ENCODE results near the gene SLC49A3.

Gene SLC49A3

DNA sequence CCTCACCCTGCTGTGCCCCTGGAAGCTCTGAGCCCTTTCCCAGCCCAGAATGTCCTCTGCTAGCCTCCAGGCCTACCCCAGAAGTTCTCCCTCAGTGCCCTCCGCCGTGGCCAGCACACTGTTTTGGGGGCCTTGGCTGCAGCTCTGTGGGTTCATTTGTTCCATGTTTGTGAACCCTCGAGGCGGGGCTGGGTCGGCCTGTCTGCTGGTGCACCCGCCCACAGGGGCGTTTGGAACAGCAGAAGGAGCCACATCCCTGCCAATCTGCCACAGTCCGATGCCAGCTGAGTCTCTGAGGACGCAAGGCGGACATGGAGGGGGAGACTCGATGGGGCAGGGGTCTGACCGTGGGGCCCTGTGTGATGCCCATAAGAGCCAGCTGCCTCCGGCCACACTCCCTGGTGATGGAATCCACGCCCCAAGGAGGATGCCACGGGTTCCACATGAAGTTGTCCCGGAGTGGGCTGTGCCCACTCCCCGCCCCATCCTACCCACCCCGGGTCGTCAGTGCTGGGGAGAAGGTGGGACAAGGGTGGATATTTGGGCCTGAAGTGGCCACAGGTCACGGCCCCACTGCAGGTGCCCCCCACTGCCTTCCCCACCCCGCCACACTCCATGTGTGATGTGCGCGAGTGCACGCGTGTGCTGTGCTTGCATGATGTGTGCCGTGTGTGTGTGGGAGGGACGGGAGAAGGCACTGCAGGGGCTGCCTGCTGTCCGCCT, 22.0 kb downstream of the SLC49A3 start:
- no peak for DNase-seq (ENCODE audit: low read depth in 2 of 2)

DNA sequence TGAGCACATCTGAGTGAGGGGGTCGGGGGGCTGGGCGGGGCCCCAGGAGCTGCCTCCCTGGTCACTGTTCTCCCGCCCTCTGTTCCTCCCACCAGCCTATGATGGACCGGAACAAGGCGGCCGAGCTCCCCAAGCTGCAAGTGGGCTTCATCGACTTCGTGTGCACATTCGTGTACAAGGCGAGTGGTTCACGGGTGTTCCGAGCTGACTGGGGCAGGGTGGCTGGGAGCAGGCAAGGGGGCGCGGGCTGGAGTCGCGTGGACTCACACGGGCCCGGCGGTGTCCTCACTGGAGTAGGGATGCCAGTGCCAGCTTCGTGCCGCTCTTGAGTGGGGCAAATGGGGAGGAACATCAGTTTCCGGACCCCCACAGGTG, 22.5 kb downstream of the SLC49A3 start:
- DNase-seq (ENCODE audit: low read depth in 2 of 2): no peak

DNA sequence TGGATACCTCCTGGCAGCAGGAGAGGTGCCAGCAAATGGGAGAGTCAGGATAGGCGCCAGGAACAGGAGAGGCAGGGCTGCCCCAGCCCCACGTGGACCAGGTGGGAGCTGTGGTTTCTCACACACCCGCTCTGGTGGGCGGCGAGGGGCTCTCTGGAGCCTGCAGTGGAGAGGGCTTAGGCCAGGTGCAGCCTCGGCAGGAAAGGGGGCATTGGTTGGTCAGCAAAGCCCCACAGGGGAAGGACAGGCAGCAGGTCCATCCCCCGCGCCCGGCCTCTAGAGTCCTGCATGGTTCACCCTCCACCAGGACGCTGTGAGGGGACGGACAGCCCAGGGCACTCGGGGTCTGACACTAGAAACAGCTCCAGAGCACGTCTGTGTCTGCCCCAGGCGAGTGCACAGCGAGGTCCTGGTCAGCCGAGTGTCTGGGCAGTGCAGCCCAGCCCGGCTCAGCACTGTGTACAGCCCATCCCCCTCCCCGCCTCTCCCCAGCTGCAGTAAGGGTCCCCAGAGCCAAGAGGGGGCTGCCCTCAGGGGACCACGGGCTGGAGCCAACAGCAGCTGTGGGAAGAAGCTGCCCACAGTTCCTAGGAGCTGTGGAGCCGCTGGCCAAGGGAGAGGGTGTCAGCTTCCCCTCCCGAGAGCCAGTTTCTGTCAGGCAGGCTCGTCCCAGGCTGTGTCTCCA, 23.1 kb downstream of the SLC49A3 start:
- DNase-seq (ENCODE audit: low read depth in 2 of 2): no peak

DNA sequence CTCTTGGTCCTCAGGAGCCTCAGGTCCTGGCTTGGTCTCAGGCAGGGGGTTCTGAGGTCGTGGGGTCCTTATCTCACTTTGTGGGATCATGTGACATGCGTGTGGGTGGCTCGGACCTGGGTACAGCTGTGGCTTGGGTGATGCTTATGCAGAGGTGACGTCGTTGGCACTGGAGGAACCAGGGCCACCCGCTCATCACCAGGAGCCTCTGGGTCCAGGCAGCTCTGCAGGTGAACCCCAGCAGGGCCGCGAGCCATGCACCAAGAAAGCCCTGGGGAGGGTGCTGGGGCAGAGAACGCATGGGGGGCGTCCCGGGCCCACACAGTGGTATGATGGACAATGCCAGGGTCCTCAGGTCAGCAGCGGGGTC, 23.6 kb downstream of the SLC49A3 start:
- DNase-seq (ENCODE audit: low read depth in 2 of 2): no peak

DNA sequence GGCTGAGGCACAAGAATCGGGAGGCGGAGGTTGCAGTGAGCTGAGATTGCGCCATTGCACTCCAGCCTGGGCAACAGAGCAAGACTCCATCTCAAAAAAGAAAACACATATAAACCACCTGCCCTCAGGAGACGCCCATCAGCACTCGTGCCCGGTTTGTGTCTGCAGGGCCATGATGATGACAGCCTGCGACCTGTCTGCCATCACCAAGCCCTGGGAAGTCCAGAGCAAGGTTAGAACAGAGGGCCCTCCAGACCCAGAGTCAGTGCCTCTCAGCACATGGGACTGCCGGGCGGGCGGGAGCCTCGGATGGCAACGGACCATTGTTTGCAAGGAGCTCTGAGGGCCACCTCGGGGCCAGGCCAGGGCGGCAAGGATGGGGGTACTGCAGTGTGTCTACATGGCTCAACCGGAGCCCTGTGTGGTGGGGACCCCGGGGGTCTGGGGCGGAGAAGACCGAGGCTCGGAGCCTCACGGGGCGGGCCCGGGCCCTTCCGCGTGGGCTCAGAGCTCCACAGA, 24.2 kb downstream of the SLC49A3 start:
- no peak for DNase-seq (ENCODE audit: low read depth in 2 of 2)

DNA sequence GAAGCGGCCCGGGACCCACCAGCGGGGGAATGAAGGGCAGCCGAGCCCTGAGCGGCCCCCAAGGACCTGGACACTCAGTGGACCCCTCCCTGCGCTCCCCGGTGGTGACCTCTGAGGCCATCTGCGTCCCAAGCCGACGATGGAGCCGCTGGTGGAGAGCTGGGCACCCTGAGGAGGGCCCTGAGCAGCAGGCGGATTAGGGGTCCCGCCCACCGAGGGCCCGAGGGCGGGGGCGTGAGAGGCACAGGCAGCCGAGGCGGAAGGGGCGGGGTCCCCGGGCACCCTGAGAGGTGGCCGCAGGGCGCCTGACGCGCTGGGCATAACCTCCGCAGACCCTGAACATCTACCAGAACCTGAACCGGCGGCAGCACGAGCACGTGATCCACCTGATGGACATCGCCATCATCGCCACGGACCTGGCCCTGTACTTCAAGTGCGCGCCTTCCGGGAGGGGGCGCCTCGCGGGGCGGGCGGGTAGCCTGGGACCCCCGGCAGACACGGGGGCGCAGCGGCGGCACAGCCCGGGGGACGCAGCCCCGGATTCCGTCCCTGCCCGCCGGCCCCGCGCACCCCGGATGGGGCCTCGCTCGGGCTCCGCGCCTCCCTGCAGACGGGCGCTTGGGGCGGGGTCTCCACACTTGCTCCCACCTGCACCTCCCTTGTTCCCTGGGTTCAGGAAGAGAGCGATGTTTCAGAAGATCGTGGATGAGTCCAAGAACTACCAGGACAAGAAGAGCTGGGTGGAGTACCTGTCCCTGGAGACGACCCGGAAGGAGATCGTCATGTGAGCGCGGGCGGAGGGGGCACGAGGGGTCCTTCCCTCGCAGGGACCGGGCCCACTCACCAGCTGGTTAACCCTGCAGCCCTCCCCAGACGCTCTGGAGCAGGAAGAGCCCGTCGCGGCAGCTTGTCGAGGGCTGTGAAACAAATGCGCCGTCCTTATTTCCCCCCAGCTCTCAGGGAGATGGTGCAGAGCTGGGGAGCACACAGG, 25.2 kb downstream of the SLC49A3 start:
- DNase-seq (ENCODE audit: low read depth in 2 of 2): peak; percentile 51 to 70

DNA sequence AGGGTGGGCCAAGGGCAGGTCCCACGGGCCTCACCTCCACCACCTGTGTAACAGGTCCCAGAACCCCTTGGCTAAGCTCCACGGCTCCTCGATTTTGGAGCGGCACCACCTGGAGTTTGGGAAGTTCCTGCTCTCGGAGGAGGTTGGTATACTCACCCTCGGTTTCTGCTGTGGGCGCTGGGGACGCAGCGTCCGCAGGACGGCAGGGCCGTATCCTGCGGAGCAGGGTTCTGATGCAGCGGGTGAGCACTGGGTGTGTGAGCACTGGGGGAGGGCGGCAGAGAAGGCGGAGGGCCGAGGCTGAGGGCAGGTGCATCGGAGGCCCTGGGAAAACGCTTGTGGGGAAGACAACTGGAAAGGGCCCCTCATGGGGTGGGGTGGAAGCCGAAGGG, 25.9 kb downstream of the SLC49A3 start:
- DNase-seq (ENCODE audit: low read depth in 2 of 2): no peak

DNA sequence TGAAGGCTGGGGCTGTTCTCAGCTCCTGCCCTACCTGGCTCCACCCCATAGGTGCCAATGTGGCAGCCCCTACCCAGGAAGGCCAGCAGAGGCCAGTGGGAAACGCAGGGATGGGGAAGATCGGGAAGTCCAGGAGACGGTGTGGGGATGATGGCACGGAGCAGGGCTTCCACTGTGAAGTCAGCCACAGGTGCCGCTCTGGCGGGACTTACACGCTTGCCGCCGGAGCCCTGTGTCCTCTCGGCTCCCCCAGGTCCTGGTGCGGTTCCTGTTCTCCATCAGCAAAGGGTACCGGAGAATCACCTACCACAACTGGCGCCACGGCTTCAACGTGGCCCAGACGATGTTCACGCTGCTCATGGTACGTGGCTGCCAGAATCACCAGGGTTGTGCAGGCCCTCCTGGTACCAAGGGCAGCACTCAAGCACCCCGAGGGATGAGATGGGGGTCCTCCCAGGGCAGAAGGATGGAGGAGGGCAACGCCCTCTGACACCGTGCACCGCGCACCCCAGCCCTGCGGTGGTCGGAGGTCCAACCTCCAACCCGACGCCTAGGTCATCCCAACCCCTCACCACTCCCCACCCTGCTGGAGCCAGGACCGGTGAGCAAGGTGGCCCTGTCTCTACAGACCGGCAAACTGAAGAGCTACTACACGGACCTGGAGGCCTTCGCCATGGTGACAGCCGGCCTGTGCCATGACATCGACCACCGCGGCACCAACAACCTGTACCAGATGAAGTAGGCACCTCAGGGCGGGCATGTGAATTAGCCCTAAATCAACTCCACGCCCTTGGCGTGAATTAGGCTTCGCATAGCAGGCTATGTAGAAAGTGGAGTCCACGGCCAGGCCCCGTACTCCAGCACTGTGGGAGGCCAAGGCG, 26.8 kb downstream of the SLC49A3 start:
- DNase-seq (ENCODE audit: low read depth in 2 of 2): no peak

DNA sequence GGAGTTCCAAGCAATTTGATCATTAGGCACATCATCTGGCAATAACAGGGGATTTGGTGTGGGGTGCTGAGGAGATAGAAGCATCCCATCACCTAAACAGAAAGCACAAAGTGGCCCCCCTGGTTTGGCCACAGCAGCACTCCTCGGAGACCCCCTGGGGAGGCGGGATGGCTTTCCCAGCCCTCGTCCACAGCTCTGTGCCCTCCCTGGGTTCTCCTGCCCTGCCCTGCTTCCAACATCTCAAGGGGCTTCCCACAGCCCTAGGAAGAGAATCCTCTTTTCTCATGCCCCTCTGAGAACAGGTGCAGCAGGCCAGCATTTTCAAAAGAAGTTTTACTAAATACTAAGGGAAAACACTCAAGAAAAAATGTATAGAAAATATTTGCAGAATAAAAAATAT, 27.7 kb downstream of the SLC49A3 start:
- DNase-seq (ENCODE audit: low read depth in 2 of 2): no peak

DNA sequence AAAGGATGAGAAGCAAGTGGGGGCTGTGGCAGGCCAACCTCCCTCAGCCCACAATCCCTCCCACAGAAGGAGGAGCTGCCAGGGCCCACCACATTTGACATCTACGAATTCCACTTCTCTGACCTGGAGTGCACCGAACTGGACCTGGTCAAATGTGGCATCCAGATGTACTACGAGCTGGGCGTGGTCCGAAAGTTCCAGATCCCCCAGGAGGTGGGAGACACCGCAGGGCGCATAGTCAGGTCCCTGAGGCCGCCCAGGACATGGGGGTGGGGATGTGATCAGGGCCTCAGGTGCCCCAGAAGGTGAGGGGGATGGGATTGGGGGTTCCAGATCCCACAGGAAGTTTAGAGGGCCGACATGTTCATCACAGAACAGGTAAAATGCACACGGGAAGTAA, 28.6 kb downstream of the SLC49A3 start:
- no peak for DNase-seq (ENCODE audit: low read depth in 2 of 2)

DNA sequence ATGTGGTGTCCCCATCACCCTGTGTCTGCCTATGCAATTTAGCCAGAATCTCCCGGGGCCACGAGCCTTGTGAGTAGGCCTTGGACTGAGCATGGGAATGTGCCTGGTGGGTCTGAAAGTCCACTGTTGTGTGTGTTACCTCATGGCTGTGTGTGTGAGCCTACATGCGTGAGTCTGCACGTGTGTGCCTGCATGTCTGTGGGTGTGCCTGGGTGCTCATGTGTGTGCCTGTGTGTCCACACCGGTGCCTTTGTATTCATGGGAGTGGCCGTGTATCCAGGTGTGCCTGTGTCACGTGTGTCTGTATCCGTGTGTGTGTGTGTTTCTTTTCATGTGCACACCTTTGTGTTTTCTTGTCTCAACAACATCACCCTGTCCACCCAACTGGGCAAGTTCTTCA, 29.1 kb downstream of the SLC49A3 start:
- no peak for DNase-seq (ENCODE audit: low read depth in 2 of 2)

DNA sequence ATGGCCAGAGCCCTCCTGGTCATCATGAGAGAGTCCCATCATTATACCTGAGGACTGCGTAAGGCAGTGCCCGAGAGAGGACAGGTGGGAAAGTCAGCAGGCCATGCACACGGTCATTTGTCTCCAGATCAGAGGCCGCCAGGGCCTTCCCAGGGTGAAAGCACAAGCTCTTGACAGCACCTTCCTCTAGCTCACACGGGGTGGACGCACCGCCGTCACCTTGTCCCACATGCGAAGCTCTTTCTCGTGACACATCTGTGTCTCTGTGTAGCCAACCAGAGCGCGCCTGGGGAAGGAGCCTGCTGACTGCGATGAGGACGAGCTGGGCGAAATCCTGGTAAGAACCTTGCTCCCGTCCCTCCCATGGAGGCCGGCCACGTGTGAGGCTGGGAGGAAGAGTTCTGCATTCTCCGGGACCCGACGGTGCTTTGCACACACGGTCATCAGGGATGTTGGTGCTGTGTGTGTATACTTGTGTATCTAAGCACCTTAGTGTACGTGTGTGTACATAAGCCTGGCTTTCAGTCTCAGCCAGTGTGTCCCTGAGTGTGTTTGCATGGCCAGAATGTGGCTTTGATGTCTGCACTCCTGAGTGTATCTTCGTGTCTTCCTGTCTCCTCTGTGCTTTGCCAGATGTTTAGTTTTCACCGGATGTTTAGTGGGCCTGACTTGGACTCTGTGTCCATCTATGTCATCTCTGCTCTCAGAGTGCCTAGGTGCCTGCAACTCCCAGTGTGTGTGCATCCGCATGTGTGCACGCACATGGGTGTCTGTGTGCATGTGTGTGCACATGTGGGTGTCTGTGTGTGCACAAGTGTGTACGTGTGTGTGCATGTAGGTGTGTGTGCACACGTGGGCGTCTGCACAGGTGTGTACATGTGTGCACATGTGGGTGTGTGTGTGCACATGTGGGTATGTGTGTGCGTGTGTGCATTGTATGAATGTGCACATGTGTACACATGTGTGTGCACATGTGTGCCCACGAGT, 30.0 kb downstream of the SLC49A3 start:
- no peak for DNase-seq (ENCODE audit: low read depth in 2 of 2)

DNA sequence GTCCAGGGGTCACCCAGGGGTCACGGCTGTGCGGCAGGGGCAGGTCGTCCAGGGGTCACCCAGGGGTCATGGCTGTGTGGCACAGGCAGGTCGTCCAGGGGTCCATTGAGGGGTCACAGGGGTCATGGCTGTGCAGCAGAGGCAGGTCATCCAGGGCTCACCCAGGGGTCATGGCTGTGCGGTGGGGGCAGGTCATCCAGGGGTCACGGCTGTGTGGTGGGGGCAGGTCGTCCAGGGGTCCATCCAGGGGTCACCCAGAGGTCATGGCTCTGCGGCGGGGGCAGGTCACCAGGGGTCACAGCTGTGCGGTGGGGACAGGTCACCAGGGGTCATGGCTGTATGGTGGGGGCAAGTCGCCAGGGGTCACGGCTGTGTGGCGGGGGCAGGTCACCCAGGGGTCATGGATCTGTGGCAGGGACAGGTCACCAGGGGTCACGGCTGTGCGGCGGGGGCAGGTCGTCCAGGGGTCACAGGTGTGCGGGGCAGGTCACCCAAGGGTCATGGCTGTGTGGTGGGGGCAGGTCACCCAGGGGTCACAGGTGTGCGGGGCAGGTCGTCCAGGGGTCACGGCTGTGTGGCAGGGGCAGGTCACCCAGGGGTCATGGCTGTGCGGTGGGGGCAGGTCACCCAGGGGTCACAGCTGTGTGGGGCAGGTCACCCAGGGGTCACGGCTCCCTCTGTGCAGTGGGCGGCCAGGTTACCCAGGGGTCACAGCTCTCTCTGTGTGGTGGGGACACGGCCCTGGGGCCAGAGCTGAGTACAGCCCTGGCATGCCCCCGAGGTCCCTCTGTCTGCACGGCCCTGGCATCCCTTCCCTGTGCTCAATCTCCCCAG, 30.9 kb downstream of the SLC49A3 start:
- no peak for DNase-seq (ENCODE audit: low read depth in 2 of 2)

DNA sequence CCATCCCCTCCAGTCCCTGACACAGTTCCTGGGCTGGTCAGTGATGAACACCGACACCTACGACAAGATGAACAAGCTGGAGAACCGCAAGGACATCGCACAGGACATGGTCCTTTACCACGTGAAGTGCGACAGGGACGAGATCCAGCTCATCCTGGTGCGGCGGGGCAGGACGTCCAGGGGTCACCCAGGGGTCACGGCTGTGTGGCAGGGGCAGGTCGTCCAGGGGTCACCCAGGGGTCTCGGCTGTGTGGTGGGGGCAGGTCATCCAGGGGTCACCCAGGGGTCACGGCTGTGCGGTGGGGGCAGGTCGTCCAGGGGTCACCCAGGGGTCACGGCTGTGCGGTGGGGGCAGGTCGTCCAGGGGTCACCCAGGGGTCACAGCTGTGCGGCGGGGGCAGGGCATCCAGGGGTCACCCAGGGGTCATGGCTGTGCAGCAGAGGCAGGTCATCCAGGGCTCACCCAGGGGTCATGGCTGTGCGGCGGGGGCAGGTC, 31.6 kb downstream of the SLC49A3 start:
- no peak for DNase-seq (ENCODE audit: low read depth in 2 of 2)

DNA sequence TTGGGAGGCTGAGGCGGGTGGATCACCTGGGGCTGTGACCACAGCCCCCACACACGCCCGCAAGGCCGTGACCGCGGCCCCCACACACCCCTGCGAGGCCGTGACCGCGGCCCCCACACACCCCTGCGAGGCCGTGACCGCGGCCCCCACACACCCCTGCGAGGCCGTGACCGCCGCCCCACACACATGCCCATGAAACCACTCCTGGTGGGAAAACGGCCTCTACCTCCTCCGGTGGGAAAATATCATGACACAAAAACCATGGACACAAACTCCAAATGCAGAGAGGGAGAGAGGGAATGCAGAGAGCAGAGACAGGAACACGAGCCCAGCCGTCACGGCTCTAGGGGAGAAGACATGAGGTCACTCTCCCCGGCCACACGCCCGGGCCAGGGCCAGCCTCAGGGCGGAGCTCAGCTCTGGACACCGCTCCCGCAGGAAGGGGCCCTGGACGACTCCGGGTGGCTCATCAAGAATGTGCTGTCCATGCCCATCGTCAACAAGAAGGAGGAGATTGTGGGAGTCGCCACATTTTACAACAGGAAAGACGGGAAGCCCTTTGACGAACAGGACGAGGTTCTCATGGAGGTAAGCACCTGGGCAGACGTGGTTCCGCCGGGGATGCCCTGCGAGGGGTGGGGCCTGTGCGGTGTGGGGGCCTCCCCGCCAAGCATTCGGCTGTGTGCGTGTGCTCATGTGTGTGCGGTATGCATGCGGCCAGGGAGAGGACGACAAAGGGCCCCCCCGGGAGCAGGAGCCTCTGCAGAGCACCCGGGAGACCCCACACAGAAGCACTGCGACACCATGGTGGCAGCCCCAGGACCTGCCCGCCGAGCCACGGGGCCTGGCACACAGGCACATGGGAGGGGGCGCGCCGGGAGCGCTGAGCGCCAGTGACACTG, 32.3 kb downstream of the SLC49A3 start:
- no peak for DNase-seq (ENCODE audit: low read depth in 2 of 2)

DNA sequence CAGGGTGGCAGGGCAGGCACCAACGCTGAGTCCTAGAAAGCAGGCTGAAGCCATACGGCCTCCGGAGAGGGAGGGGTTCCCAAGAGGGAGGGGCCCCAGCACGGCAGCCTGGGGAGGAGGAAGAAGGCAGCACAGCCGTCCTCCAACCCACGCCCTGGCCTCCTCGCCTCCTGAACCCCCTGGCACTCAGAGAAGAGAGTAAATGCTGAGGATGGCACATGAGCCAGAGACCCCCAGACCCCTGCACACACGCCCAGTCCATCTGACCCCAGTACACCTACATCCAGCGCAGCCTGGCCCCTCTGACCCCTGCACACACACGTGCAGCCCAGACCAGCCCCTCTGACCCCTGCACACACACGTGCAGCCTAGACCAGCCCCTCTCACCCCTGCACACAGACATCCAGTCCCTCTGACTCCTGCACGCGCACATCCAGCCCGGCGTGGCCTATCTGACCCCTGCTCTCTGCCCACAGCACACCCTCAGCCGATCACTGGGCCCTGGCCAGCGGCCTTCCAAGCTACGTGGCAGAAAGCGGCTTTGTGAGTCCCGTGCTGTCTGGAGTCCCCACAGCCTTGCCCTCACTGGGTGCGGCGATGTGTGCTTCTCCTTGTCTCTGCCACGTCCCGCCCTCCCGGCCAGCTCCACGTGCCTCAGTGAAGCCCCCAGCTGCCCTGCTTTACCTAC, 33.3 kb downstream of the SLC49A3 start:
- no peak for DNase-seq (ENCODE audit: low read depth in 2 of 2)

DNA sequence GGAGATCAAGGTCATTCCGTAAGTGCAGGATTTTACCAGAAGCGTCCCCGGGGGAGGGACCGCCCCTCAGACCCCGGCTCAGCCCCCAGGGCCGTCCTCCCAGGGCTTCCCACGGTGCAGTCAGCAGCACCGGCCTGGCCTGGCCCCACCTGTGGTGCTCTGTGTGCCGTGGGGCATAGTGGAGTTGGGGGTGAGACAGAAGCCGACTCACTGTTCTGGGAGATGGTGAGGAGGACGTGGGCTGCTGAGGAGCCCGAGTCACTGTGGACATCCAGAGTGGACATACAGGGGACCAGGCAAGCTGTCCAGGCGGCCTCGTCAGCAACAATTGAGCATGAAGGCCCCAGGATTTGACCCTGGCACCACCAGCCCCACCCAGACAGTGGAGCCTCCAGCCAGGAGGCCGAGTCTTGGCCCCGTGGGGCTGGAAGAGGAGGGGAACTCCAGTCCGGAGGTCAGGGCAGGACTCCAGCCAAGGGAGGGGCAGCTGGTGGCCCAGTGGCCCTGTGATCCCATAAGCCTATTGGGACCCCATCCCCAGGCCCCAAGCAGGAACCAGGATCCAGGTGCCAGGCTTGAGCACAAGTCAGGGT, 34.0 kb downstream of the SLC49A3 start:
- no peak for DNase-seq (ENCODE audit: low read depth in 2 of 2)

All from stimulated activated CD4-positive, alpha-beta T cell treated with anti-CD3 and anti-CD28 coated beads, Interleukin-15, amount 100 ng/mL, for 48 hours (primary cell).